ELR (cell line): Measurements from ENCODE around the gene MOCS3.
A peak's percentile ranks its signal among the peaks of the same experiment; 100 is the strongest.
"Not testable (repeated sequence)": the region's sequence is repeated elsewhere in the genome, so short reads cannot be mapped to it uniquely, and the experiment has no call there.

Experiments
- DNase-seq: peaks from one replicate; pipeline ENCODE4 v3.0.0-alpha.2; 2015; ENCODE audit warnings: low read depth

The MOCS3 gene

DNA sequence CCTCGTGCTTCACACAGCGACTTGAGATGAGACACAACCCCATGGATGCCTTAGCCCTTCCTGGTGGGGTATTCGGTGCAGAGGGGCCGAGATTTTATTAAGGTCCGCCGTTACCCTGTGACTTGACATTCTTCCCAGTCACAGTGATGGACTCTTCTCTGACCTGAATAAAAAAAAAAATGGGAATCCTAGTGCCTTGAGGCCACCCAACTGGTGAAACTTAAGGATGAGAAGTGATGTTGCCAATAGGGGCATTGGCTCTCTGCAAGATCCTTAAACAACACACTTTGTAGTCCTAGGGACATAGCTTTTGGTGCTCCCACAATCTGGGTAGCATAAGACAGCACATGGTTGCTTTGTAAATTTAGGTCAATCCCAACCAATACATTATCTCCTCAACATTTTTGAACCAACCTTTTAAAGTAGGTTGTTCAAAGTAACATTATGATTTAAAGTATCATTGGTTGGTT lies 26.6 kb upstream of the MOCS3 start:
- DNase-seq = peak; percentile 26

DNA sequence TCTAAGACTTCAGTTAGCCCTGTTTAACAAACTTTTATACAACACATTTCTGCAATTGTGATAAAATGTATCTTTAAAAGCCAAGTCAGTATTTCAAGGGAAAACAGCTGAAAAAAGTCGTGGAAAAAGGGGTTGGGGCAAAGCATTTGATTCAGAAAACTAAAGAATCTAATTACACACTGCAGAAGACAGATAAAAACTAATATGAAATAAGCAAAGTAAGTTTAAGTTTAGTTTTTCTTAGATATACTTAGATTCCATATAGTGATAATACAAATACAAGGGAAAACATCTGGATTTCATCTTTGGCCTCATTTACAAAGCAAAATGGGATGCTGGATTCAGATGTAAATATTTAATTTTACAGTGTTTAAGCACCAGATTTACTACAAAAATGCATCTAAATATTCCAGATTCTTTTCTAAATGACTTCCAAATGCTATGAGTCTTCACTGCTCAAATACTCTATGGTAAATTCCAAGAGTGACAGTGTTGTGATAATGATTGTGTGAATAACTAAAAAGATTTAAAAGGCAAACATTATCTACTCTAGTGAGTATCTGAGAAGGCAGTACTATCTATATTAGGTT lies 25.8 kb upstream of the MOCS3 start:
- no peak for DNase-seq

GRCh38 chr20:50933589-50933988 lies 25.0 kb upstream of the MOCS3 start:
- DNase-seq = no peak

- DNase-seq = no peak
These were observed 15.5 kb upstream of the MOCS3 start for GRCh38 chr20:50943069-50943468.

GRCh38 chr20:50948132-50948785 lies 10.4 kb upstream of the MOCS3 start:
- DNase-seq = no peak

GRCh38 chr20:50953196-50953595 lies 5.4 kb upstream of the MOCS3 start:
- no peak for DNase-seq

GRCh38 chr20:50953821-50954220 lies 4.8 kb upstream of the MOCS3 start:
- DNase-seq = no peak

GRCh38 chr20:50957276-50957675 lies 1.3 kb upstream of the MOCS3 start:
- DNase-seq = peak; percentile 36

- DNase-seq = peak; percentile 96
These were observed 612 bp upstream of the MOCS3 start, which contains the start of gene DPM1 for GRCh38 chr20:50957798-50958614. Gene DPM1 (minus strand): TSS chr20:50958532. CDS start chr20:50958523, 9 bp downstream.

DNA sequence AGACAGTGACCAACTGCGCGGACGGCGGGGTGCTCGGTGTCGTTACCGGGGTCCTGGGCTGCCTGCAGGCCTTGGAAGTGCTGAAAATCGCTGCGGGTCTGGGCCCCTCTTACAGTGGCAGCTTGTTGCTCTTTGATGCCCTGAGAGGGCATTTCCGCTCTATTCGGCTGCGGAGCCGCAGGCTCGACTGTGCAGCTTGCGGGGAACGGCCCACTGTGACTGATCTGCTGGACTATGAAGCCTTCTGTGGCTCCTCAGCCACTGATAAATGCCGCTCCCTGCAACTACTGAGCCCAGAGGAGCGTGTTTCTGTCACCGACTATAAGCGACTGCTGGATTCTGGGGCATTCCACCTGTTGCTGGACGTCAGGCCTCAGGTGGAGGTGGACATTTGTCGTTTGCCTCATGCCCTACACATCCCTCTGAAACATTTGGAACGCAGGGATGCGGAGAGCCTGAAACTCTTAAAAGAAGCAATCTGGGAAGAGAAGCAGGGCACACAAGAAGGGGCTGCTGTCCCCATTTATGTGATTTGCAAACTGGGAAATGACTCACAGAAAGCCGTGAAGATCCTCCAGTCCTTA lies 1.0 kb downstream of the MOCS3 start:
- DNase-seq = no peak

GRCh38 chr20:50967586-50967985 lies 9.0 kb downstream of the MOCS3 start:
- no peak for DNase-seq

DNA sequence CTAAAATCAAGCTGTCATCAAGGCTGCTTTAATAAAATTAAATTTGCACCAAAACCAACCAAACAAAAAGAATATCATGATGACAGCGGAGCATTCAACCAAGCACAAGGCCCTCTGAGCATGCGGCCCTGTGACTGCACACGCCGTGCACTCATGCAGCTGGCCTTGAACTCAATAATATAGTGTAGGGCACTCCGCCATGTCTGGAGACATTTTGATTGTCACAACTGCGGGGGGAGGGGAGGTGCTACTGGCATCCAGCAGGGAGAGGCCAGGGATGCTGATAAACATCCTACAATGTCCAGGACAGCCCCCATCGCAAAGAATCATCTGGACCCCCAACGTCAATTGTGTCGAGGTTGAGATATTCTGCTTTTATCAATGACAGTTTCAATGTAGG lies 9.7 kb downstream of the MOCS3 start:
- no peak for DNase-seq

GRCh38 chr20:50969435-50969834 lies 10.8 kb downstream of the MOCS3 start:
- DNase-seq = no peak

GRCh38 chr20:50969912-50970311 lies 11.3 kb downstream of the MOCS3 start:
- DNase-seq = peak; percentile 18

- no peak for DNase-seq
These were observed 17.2 kb downstream of the MOCS3 start for GRCh38 chr20:50975701-50976330.

GRCh38 chr20:50977066-50978021 lies 18.7 kb downstream of the MOCS3 start:
- no peak for DNase-seq

GRCh38 chr20:50978533-50978932 lies 19.9 kb downstream of the MOCS3 start:
- DNase-seq = not testable (repeated sequence)

GRCh38 chr20:50980071-50980681 lies 21.6 kb downstream of the MOCS3 start:
- peak; percentile 100 for DNase-seq

- peak; percentile 87 for DNase-seq
These were observed 22.5 kb downstream of the MOCS3 start for GRCh38 chr20:50980851-50981713.

DNA sequence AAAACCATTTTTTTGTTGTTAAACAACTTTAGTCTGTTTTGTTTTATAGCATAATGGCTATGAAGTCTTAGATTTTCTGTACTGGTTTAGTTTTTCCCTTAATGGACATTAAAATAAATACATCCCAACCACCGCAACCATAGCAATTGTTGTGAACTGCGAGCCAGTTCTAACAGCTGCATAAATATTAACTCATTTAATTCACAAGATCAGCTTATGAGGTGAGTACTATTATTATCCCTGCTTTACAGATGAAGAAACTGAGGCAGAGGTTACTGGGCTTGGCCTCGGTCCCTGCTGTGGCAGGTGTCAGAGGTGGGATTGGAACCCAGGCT lies 23.1 kb downstream of the MOCS3 start:
- DNase-seq = no peak
